Measurements from ENCODE around the gene RIC3. TPM values are rescaled to one million over a fixed set of nuclear protein-coding genes. Genes with fewer than 3 reads are reported as not detected.

RIC3 gene
- total and polyA plus RNA-seq, 7 donors: 0.46 to 8.4 (median 3.4) TPM

- Histone ChIP-seq H3K4me3 (no peak overlapping the region), H3K36me3 (ENCODE audit: insufficient read depth in 1 of 2, low read depth in 1 of 2) (peaks cover 0 to 8% of the 10 kb centered on the region in 2 donors), H3K27ac (no peak overlapping the region), H3K27me3 (ENCODE audit: insufficient read depth in 3 of 3, low read length in 2 of 3) (no peaks in the 10 kb centered on the region), H3K9me3 (no peaks in the 10 kb centered on the region), H3K4me1 (no peaks in the 10 kb centered on the region)
- no peak for DNase-seq
- intact Hi-C loops (cut with DNase I): no loop called here
- WGBS, 3 donors: 83 to 88% (median 88%) methylated on average over 2 of the region's 2 CpGs
- ATAC-seq: no peak
- TF ChIP-seq, protein P1, sequence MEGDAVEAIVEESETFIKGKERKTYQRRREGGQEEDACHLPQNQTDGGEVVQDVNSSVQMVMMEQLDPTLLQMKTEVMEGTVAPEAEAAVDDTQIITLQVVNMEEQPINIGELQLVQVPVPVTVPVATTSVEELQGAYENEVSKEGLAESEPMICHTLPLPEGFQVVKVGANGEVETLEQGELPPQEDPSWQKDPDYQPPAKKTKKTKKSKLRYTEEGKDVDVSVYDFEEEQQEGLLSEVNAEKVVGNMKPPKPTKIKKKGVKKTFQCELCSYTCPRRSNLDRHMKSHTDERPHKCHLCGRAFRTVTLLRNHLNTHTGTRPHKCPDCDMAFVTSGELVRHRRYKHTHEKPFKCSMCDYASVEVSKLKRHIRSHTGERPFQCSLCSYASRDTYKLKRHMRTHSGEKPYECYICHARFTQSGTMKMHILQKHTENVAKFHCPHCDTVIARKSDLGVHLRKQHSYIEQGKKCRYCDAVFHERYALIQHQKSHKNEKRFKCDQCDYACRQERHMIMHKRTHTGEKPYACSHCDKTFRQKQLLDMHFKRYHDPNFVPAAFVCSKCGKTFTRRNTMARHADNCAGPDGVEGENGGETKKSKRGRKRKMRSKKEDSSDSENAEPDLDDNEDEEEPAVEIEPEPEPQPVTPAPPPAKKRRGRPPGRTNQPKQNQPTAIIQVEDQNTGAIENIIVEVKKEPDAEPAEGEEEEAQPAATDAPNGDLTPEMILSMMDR (IDR thresholded peaks at IDR 0.05): no peak
Measured at GRCh38 chr11:8138526-8138925, 30.3 kb downstream of the RIC3 start.

GRCh38 chr11:8127447-8127846 is 41.4 kb downstream of the RIC3 start:
- DNase-seq: no peak
- intact Hi-C loops (cut with DNase I): no loop called here
- no peak for ATAC-seq
- Histone ChIP-seq H3K27ac (no peak overlapping the region), H3K36me3 (ENCODE audit: insufficient read depth in 1 of 2, low read depth in 1 of 2) (no peaks in the 10 kb centered on the region), H3K4me3 (no peak overlapping the region), H3K27me3 (ENCODE audit: insufficient read depth in 3 of 3, low read length in 2 of 3) (no peaks in the 10 kb centered on the region), H3K9me3 (no peaks in the 10 kb centered on the region), H3K4me1 (no peaks in the 10 kb centered on the region)
- WGBS, 3 donors: 68 to 76% (median 75%) methylated on average over 2 of the region's 2 CpGs
- TF ChIP-seq, protein P1 (IDR thresholded peaks at IDR 0.05): no peak

DNA sequence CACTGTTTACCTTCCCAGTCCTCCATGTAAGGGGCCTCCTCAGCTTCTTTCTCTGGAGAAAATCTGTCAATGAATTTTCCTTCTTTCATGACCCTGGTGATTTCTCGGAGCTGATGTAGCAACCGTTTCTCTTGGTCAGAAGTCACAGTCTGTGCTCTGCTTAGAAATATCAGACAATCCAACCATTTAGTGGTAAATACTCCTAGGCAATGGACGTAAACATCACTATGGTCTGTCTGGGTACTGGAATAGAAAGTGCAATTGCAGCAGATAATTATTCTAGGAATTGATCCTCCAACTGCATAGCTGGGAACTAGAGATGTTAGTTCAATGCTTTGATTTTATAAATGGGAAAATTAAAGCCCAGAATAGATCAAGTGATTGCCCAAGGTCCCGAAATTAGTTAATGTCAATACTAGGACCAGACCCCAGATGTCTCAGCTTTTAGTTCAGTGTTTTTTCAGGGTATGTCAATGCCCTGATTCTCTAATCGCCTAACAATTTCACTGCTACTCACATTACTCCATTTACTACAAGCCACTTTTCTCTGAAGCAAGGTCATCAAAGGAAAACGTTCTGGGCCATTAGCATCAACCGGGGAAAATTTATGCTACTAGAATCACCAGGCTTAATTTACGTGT is 42.1 kb downstream of the RIC3 start:
- DNase-seq: no peak
- no peak overlapping the region for H3K4me3 ChIP-seq
- no peaks in the 10 kb centered on the region for H3K9me3 ChIP-seq
- H3K27me3 ChIP-seq (ENCODE audit: insufficient read depth in 3 of 3, low read length in 2 of 3): no peaks in the 10 kb centered on the region
- H3K36me3 ChIP-seq (ENCODE audit: insufficient read depth in 1 of 2, low read depth in 1 of 2): no peaks in the 10 kb centered on the region
- no peak overlapping the region for H3K27ac ChIP-seq
- intact Hi-C loops (cut with DNase I): no loop called here
- WGBS, 3 donors: 40 to 44% (median 43%) methylated on average over 8 of the region's 8 CpGs
- TF ChIP-seq, protein P1 (IDR thresholded peaks at IDR 0.05): no peak
- no peak for ATAC-seq
- no peaks in the 10 kb centered on the region for H3K4me1 ChIP-seq

- Histone ChIP-seq H3K27ac (no peak overlapping the region), H3K36me3 (ENCODE audit: insufficient read depth in 1 of 2, low read depth in 1 of 2) (no peaks in the 10 kb centered on the region), H3K9me3 (peaks cover 8% of the 10 kb centered on the region), H3K4me1 (no peaks in the 10 kb centered on the region), H3K27me3 (ENCODE audit: insufficient read depth in 3 of 3, low read length in 2 of 3) (no peaks in the 10 kb centered on the region), H3K4me3 (no peak overlapping the region)
- DNase-seq (no peak), ATAC-seq (no peak)
- WGBS, 3 donors: 68 to 90% (median 75%) methylated on average over 1 of the region's 1 CpG
- TF ChIP-seq, protein P1 (IDR thresholded peaks at IDR 0.05): no peak
- intact Hi-C loops (cut with DNase I): no loop called here
Measured at GRCh38 chr11:8122173-8122764, 46.6 kb downstream of the RIC3 start.

Measured in psoas muscle (tissue), 8 donors.